DND-41 (cell line): ENCODE measurements around the gene NPM1.

Experiments used
- EZH2 ChIP-seq: IDR thresholded peaks from 3 replicates; pipeline ENCODE4 v1.6.1; 2012; ENCODE audit warnings: borderline replicate concordance, low read depth, mild to moderate bottlenecking, moderate library complexity, low read length, inconsistent platforms; ENCODE audit not compliant: severe bottlenecking
- TF ChIP-seq, protein P1 (sequence below): IDR thresholded peaks from 2 replicates; pipeline ENCODE4 v1.5.1; 2012; ENCODE audit warnings: borderline replicate concordance, low read length, moderate library complexity, mild to moderate bottlenecking; ENCODE audit not compliant: poor library complexity, severe bottlenecking; ENCODE audit errors: extremely low read depth

DNA sequence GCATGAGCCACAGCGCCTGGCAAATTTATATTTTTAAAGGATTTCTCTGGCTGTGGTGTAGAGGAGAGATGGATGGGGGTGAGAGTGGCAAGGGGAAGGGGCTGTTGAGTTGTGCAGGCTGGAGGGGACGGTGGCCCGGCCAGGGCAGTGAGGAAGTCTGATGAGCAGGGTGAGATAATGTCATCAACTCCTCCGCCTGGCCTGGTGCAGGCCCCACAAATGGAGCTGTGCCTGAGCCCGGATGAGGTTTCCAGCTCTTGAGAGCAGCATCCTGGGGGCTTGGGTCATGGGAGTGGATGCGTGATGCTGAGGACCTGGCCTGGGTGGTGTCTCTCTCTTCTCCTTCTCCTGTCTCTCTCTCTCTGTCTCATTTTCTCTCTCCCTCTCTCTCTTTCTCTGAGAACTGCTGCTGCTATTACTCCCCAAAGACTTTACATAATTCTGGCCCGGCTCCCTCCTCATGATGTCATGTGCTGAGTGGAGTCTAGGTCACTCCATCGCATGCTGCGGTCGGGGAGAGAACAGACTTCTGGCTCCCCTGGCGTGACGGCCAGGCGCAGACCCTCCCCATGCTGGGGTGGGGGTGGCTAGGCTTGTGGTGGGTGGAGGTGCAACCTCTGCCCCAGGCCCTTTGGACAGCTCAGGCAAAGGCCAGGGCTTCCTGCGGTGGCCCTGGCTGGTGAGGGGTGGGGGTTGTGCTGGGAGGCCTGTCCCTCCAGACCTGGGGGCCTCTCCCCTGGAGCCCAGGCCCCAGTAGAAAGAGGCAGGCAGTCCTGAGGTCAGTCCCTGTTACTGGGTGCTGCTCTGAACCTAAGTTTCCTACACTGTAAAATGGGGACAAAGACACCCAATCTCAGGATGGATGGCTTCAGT is 58.2 kb downstream of the NPM1 start:
- TF ChIP-seq, protein P1, sequence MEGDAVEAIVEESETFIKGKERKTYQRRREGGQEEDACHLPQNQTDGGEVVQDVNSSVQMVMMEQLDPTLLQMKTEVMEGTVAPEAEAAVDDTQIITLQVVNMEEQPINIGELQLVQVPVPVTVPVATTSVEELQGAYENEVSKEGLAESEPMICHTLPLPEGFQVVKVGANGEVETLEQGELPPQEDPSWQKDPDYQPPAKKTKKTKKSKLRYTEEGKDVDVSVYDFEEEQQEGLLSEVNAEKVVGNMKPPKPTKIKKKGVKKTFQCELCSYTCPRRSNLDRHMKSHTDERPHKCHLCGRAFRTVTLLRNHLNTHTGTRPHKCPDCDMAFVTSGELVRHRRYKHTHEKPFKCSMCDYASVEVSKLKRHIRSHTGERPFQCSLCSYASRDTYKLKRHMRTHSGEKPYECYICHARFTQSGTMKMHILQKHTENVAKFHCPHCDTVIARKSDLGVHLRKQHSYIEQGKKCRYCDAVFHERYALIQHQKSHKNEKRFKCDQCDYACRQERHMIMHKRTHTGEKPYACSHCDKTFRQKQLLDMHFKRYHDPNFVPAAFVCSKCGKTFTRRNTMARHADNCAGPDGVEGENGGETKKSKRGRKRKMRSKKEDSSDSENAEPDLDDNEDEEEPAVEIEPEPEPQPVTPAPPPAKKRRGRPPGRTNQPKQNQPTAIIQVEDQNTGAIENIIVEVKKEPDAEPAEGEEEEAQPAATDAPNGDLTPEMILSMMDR, result no peak
- TF ChIP-seq EZH2, result no peak
